K562 (cell line): ENCODE measurements around the gene PCLAF.

Source experiments
- CTCF ChIP-seq, 3 experiments: IDR thresholded peaks in 2 of 3; conservative IDR thresholded peaks in 1 of 3; 2 replicates each; pipeline ENCODE4 v1.5.1; 2011 to 2012; ENCODE audit warnings: low read length in 3 of 3, mild to moderate bottlenecking in 3 of 3, control low read depth in 2 of 3, improper control_type of control experiment in 1 of 3, inconsistent platforms in 1 of 3, low read depth in 1 of 3, mixed read lengths in 1 of 3, moderate library complexity in 1 of 3; ENCODE audit not compliant: insufficient read depth in 2 of 3
- PBX2 ChIP-seq, 2 experiments: IDR thresholded peaks in 1 of 2; conservative IDR thresholded peaks in 1 of 2; 2 replicates each; pipeline ENCODE4 v1.6.1; 2016; ENCODE audit warnings: low read depth in 2 of 2, mild to moderate bottlenecking in 1 of 2, missing compliant biosample characterization in 1 of 2, missing genetic modification characterization in 1 of 2, moderate library complexity in 1 of 2
- ZZZ3 ChIP-seq: fragments of 450-650 bp; IDR thresholded peaks from 2 replicates; pipeline ENCODE4 v1.6.1; 2016; ENCODE audit warnings: antibody characterized with exemption, mild to moderate bottlenecking, moderate library complexity

- TF ChIP-seq CTCF (IDR thresholded peaks at IDR 0.05 in 2 of 3, conservative IDR thresholded peaks at IDR 0.05 in 1 of 3; ENCODE audit: insufficient read depth in 2 of 3, low read depth in 1 of 3, low read length in 3 of 3) (no peak), PBX2 (CRISPR knock-in tag; IDR thresholded peaks at IDR 0.05; ENCODE audit: low read depth) (no peak), PBX2 (tag; conservative IDR thresholded peaks at IDR 0.05; ENCODE audit: low read depth) (no peak), ZZZ3 (no peak)
Observed at GRCh38 chr15:64430000-64430735, 48.9 kb upstream of the PCLAF start.
